IPS-11a (cell line): ENCODE data around the gene TERC.
"Not testable (repeated sequence)": the region's sequence is repeated elsewhere in the genome, so short reads cannot be mapped to it uniquely, and the experiment has no call there.

Experiments
- H3K4me3 ChIP-seq: one replicate; pipeline ENCODE4 v1.5.1; 2013; ENCODE audit warnings: low read depth, low read length, control low read depth

The TERC gene

GRCh38 chr3:169772305-169772896, 7.5 kb upstream of the TERC start:
- peak overlapping the region; percentile 95 for H3K4me3 ChIP-seq

DNA sequence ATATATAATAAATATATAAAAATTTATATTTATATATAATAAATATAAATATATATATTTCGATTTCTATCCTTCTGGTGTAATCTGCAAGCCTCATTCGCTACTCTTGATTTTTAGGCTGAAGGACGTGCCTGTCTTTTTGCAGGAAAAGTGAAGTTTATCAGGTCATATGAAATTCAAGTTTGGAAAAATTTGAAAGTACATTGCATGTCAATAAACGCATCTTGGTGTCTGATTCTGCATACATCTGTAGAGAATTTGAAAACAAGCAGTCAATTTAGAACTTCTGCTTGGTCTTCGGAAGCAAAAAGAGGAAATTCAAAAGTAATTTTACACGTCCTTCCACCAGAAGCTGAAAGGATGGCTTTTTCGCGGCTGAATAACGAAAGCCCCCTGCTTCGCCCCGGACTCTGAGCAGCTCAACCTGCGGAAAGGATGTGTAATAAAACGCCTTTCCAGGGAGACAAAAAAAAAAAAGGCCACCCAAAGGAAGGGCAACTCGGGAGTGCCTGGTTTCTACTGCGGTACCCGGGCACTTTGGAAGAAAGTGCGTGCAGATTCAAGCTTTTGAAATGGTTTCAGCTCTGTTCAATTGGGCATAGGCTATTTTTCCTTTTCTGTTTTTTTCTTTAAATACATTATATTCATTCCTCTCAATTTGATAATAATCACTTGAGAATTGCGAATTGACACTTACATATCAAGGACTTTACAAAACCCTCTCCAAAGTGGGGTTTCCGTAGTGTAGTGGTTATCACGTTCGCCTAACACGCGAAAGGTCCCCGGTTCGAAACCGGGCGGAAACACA, 6.8 kb upstream of the TERC start:
- H3K4me3 ChIP-seq, result peak overlapping the region; percentile 95

DNA sequence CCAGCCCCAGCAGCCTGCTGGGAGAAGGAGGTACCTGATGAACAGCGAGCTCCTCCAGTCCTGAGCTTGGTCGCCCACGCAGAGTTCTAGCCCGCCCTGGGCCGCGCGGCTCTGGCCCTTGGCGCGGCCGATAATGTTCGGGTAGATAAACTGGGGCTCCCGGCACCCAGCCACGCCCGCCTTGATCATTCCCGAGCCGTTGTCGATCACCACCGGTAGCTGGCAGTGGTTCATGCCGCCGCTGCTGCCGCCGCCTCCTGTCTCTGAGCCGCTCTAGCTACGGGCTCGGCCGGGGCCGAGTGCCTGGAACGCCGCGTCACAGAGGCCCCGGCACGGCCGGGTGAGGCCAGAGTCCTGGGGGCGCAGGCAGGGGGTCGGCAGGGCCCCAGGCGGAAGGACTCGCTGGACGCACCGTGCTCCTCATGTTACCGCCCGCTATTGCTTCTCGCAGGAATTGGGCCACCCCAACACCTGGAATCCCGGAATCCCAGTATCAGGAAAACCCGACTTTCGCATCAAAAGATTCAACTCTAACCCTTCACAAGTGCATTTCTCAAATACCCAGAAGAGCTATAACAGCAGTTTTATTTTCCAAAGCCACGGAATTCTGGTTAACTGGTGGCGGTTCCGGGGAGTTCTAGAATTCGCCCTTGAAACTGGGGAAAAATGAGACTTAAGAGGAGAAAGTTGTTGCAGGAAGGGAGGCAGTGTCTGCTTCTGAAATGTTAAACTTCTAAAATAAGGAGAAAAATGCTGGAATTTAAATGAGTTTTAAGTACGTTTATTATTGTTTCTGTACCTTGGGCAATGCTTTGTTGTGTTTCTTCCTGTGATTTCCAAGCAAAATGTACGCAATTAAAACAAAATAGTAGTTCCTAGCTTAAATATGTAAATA, 4.7 kb upstream of the TERC start, which contains the start of gene ACTRT3:
Gene ACTRT3 (minus strand): TSS at position 275 of the 895 bp plus-strand sequence. CDS start 41 bp downstream, at position 234.
- peak within 1 kb of the TSS; percentile 51 for H3K4me3 ChIP-seq

- H3K4me3 ChIP-seq, result peak overlapping the region; percentile 66
These were observed 463 bp downstream of the TERC start for GRCh38 chr3:169764312-169764881.

- no peak overlapping the region for H3K4me3 ChIP-seq
These were observed 4.4 kb downstream of the TERC start for GRCh38 chr3:169760479-169760878.

- H3K4me3 ChIP-seq, result no peak overlapping the region
These were observed 5.6 kb downstream of the TERC start for GRCh38 chr3:169759256-169759655.

GRCh38 chr3:169758359-169758994, 6.4 kb downstream of the TERC start:
- H3K4me3 ChIP-seq, result no peak overlapping the region

DNA sequence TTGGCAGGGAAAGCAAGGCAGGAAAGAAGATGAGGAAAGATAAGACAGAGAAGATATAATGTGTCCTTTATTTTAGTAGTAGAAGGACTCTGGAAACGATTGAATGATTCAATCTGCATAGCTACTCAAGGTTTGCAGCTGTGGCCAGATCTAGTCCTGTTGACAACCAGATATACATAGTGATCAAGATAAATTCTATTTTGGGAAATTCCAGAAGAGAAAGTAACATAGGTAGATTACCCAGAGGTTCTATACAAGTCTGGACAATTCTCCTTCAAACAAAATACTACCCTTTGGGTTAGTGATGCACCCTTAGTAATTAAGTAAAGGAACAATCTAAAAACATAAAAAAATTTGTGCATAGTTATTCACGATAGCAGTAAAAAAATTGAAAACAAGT, 9.4 kb downstream of the TERC start:
- no peak overlapping the region for H3K4me3 ChIP-seq

DNA sequence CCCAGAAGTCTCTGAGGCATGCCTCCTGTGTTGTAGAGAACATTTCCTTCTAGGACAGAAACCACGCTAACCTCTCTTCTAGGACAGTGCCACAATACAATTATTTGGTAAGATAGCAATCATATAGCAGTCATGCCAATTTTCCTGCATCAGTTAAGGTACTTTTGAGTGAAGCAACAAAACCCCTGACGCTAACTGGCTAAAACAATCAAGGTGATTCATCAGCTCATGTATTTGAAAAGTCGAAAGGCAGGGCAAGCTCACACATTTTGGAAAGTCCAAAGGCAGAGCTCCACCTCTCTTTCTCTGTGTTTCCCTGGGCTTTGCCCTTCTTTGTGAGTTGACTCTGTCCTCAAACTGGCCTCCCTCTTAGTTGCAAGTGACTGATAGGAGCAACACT, 10.1 kb downstream of the TERC start:
- no peak overlapping the region for H3K4me3 ChIP-seq

GRCh38 chr3:169751875-169752274, 13.0 kb downstream of the TERC start:
- H3K4me3 ChIP-seq, result no peak overlapping the region

- H3K4me3 ChIP-seq, result no peak overlapping the region
These were observed 14.2 kb downstream of the TERC start for GRCh38 chr3:169750665-169751064.

DNA sequence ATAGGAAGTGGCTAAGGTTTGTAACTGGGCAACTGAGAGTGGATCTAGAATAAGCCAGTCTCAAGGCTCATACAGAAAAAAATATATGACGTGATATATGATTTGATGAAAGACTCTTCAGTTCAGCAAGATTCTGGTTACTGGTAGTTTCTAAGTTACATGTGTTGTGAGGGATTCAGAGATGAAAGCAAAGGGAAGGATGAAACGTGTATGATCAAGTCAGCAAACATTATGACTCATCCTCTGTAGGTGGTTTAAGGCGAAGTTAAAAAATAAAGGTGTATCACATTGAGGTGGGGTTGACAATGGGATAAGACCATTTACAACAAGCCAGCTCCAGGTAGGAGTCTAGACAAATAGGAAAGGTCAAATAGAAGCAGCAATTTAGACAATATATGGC, 16.2 kb downstream of the TERC start:
- H3K4me3 ChIP-seq, result no peak overlapping the region

GRCh38 chr3:169746924-169747323, 17.9 kb downstream of the TERC start:
- H3K4me3 ChIP-seq, result no peak overlapping the region

GRCh38 chr3:169744366-169745054, 20.4 kb downstream of the TERC start:
- no peak overlapping the region for H3K4me3 ChIP-seq

DNA sequence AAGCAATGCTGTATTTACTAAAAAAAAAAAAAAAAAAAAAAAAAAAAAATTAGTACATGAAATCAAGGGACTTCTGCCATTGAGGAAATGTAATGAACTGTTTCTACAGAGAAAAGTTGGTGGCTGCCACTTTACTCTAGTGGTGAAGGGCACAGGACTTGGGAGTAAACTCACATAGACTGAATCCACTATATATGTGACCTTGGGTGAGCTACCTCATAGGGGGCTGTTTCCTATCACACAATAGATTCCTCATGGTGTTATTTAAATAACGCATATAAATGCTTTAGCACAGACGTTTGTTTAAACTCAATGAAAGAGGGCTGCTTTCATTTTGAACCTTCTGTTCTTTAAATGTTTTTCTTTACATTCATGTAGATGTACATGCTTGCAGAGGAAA, 25.8 kb downstream of the TERC start:
- no peak overlapping the region for H3K4me3 ChIP-seq

DNA sequence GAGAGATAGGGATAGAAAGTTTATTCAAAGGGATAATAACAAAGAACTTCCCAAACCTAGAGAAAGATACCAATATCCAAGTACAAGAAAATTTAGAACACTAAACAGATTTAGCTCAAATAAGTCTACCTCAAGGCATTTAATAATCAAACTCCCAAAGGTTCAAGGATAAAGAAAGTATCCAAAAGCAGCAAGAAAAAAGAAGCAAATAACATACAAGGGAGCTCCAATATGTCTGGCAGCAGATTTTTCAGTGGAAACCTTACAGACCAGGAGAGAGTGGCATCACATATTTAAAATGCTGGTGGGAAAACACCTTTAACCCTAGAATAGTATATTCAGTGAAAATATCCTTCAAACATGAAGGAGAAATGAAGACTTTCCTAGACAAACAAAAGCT, 33.0 kb downstream of the TERC start:
- not testable (repeated sequence) for H3K4me3 ChIP-seq

- no peak overlapping the region for H3K4me3 ChIP-seq
These were observed 42.1 kb downstream of the TERC start for GRCh38 chr3:169722724-169723123.

DNA sequence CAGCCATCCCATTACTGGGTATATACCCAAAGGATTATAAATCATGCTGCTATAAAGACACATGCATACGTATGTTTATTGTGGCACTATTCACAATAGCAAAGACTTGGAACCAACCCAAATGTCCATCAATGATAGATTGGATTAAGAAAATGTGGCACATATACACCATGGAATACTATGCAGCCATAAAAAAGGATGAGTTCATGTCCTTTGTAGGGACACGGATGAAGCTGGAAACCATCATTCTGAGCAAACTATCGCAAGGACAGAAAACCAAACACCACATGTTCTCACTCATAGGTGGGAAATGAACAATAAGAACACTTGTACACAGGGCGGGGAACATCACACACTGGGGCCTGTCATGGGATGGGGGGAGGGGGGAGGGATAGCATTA, 46.4 kb downstream of the TERC start:
- not testable (repeated sequence) for H3K4me3 ChIP-seq
